Astrocyte of the cerebellum (primary cell): ENCODE results near the gene KCTD16.

Experiments used
- DNase-seq: peaks from one replicate; pipeline ENCODE4 v3.0.0-alpha.2; 2011; ENCODE audit warnings: low read depth
- H3K4me3 ChIP-seq: 2 replicates; pipeline ENCODE4 v1.5.1; 2011; ENCODE audit warnings: mild to moderate bottlenecking, low read depth, low read length, moderate library complexity
- CTCF ChIP-seq: IDR thresholded peaks from 2 replicates; pipeline ENCODE4 v1.5.1; 2012; ENCODE audit warnings: low read length, low read depth, moderate library complexity, mild to moderate bottlenecking; ENCODE audit errors: missing control alignments
- in situ Hi-C: cut with HindIII; loops from 2 replicates; pipeline ENCODE4 v1.10.0; 2017; ENCODE audit warnings: low sequenced_read_pairs

KCTD16 gene

GRCh38 chr5:144170276-144171024 is at the start of gene KCTD16, which contains the start of gene YIPF5:
Gene KCTD16, plus strand, starts transcription at chr5:144170873.
Gene YIPF5, minus strand, starts transcription at chr5:144170659. Its CDS starts 704 bp downstream, at chr5:144169955.
- in situ Hi-C loops: no loop called here
- DNase-seq: peak; percentile 88
- TF ChIP-seq CTCF: no peak
- H3K4me3 ChIP-seq: peak within 1 kb of the TSS; percentile 97

GRCh38 chr5:144121577-144121976 is 49.1 kb upstream of the KCTD16 start:
- no peak overlapping the region for H3K4me3 ChIP-seq
- DNase-seq: no peak
- in situ Hi-C loops: no loop called here
- TF ChIP-seq CTCF: no peak

GRCh38 chr5:144122081-144122480 is 48.6 kb upstream of the KCTD16 start:
- no peak for DNase-seq
- TF ChIP-seq CTCF: no peak
- in situ Hi-C loops: no loop called here
- no peak overlapping the region for H3K4me3 ChIP-seq

- no peak for DNase-seq
- no peak overlapping the region for H3K4me3 ChIP-seq
- in situ Hi-C loops: no loop called here
- TF ChIP-seq CTCF: no peak
These were observed 48.0 kb upstream of the KCTD16 start for GRCh38 chr5:144122641-144123040.

- TF ChIP-seq CTCF: no peak
- DNase-seq: peak; percentile 31
- in situ Hi-C loops: no loop called here
- H3K4me3 ChIP-seq: no peak overlapping the region
These were observed 45.4 kb upstream of the KCTD16 start for GRCh38 chr5:144125163-144125726.

- in situ Hi-C loops: no loop called here
- no peak for DNase-seq
- TF ChIP-seq CTCF: no peak
- H3K4me3 ChIP-seq: no peak overlapping the region
These were observed 44.0 kb upstream of the KCTD16 start for GRCh38 chr5:144126707-144127106.
